HG03520 (cell line): Measurements from ENCODE around the gene FUBP3.

Experiments used
- ATAC-seq: cut with Tn5 transposase; IDR thresholded peaks from one replicate; pipeline ENCODE4 v1.9.1; 2021; ENCODE audit warnings: mild to moderate bottlenecking, moderate library complexity; ENCODE audit not compliant: unreplicated experiment

The FUBP3 gene

DNA sequence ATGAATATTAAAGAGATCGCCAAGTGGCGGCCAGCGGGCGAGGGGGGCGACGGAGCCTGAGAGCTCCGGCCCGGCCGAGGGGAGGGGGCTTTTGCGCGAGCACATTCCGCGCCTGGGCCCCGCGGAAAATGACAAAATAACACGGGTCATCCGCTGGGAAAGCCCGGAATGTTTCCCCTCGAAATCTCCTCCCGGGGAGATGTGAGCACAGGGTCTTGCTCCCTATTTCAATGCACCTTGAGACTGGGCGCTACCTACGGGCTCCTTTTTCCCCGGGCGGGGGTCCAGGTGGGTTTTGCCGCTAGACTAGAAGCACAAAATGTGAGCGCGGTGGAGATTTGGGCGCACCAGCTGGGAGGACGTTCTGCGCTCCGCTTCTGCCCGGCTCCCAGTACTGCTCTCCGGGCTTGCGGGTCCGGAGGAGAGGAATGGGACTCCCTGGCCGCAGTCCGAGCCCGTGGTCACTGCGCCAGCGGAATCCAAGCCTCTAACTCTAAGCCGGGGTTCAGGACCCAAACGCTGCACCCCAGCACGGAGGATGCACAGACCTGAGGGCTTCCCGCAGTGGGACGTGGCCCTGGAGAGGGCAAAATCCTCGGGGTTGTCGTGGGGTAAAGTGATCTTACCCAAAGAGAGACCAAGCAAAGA is 82.2 kb downstream of the FUBP3 start:
- ATAC-seq: no peak

- ATAC-seq: no peak
These were observed 83.0 kb downstream of the FUBP3 start for GRCh38 chr9:130662099-130662969.

DNA sequence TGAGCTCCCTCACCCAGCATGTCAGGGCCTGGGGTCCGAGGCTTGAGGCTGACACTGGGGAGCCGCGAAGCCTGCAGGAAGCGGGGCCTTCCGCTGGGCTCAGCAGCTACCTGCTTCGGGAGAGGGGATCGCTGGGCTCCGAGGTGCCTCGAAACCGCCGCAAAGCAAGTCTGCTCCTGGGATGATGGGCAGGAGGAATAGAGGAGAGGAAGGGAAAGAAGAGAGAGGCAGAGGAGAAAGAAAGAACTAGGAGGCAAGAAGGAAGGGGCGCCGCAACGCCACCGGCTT is 83.5 kb downstream of the FUBP3 start:
- no peak for ATAC-seq

DNA sequence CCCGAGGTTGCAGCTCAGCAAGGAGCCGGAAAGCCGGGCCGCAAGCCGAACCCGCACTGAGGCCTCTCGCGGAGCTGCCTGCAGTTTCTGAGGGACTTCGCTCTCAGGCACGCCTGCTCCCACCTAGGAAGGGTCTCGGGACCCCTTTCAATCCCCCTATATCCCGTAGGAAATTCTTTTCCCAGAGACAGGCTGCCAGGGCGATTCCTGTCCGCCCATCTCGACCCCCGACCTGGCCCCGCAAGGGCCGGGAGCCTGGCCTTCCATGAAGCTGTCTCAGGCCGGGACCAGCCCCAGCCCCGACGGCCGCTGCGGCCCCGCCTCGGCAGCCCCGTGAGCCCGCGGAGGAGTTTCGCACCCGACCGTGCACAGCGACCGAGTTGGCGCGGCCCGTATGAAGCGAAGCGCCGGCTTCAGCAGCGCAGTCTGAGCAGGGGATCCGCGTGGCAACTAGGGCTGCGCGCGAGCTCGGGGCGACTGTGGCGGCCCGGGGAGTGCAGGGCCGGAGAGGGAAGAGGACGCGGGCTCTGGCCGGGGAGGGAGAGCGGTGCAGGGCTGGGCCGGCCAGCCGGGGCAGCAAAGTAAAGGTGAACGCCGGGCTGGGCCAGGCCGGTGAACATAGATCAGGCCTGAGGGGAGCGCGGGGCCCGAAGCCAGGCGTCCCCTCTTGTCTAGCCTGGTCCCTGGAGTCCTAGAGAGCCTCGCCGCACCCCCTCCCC is 84.0 kb downstream of the FUBP3 start:
- no peak for ATAC-seq

- ATAC-seq: no peak
These were observed 84.5 kb downstream of the FUBP3 start for GRCh38 chr9:130663977-130664250.

- no peak for ATAC-seq
These were observed 85.1 kb downstream of the FUBP3 start, which contains the start of gene PRDM12 for GRCh38 chr9:130664251-130665028. PRDM12 (plus strand) TSS chr9:130664594; CDS start chr9:130664654, 60 bp downstream.

DNA sequence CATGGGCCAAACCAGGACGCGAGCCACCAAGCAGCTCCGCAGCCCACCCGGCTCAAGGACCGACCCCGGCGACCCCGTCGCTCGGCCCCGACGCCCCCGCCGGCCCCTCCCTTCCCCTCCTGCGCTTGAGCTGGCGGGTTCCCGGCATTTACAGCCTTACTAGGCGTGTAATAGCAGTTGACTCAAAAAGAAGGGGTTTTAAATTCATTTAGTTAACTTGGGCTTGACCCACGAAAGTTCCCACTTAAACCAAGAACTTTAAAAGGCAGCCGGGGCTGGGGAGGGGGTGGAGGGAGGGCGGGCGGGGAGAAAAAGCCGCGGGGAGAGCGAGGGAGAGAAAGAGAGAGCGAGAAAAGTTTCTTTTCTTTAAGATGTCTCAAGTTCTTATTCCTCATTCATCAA is 85.7 kb downstream of the FUBP3 start:
- ATAC-seq: no peak

DNA sequence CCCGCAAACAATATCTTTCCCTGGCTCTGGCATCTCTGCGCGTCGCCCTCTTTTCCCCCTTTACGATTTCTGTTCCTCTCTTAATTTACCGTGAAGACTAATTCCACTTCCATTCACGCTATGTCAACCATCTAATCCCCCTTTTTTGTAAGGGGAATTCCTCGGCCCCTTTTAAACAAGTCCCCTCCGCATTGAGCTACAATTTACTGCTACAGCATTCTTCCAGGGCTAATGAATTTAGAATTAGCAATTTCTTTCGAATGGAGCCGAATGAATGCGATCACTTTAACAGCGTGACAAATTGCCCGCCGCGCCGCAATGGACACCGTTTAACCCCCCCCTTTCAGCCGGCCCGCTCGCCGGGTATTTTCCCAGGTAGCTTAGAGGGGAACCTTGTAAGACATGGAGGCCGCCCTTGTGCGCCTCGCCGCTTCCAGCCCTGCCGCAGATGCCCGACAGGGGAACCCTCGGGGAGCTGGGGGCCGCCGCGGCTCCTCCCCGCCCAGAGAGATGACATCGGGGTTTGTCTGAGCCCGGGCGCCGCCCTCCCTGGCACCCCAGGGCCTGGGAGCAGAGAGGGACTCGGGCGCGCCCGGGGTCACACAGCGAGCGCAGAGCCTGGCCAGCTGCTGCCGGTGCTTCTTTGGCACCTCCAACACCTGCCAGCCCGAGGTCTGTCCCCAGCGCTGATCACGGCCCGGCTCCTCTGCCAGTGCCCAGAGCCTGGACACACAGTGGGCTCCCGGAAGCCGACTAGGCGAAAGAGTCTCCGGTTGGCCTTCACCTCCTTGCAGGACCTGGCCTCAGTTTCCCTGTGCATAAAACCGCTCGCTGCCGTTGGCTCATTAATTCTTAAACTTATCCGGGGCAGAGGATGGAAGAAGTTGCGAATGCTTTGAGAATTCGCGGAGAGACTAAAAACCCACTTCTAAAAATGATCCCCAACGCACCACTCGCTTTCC is 86.3 kb downstream of the FUBP3 start:
- ATAC-seq: no peak

- ATAC-seq: no peak
These were observed 87.2 kb downstream of the FUBP3 start for GRCh38 chr9:130666393-130667119.

DNA sequence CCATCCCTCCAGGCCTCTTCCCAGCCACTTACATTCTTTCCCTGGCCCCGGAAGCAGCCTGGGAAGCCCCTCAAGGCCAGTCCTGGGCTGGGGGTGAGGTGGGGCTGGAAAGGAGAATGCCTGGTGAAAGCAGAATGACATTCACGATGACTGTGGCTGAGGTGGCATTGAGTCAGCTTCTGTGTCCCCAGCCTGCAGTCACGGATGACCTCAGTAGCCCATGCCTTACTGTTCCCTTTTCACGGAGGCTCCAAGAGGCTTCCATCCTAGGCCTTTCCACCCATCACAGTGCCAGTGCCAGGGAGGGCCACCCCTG is 87.7 kb downstream of the FUBP3 start:
- no peak for ATAC-seq

DNA sequence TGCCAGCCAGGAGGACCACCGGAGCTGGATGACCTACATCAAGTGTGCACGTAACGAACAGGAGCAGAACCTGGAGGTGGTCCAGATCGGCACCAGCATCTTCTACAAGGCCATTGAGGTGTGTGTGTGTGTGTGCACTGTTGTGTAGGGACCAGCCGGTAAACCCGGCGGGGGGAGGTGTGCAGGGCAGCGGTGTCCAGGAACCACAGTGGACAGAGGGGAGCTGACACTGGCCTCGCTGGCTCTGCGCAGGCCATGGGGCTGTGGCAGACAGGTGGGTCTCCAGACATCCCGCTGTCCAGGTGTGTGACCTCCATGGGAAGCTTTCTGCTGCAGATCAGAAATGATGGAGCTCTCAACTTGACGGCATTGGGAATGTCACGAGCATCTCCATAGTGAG is 88.8 kb downstream of the FUBP3 start:
- ATAC-seq: no peak

DNA sequence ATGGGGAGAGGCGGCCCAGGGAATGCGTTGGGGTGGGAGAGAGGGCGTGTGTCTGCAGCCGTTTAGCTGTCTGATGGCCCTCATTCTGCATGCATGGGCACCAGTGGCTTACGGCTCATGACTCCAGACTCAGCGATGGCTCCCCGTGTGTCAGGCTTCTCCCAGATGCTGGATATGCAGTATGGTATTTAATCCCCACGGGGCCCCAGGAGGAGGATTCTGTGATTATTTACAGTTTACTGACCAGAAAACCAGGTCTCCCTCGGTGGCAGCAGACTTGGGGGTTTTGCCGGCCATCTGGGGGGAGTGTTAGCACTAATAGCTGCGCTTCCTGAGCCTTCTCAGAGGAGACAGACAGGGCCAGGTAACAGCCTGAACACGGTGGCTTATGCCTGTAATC is 89.3 kb downstream of the FUBP3 start:
- no peak for ATAC-seq

DNA sequence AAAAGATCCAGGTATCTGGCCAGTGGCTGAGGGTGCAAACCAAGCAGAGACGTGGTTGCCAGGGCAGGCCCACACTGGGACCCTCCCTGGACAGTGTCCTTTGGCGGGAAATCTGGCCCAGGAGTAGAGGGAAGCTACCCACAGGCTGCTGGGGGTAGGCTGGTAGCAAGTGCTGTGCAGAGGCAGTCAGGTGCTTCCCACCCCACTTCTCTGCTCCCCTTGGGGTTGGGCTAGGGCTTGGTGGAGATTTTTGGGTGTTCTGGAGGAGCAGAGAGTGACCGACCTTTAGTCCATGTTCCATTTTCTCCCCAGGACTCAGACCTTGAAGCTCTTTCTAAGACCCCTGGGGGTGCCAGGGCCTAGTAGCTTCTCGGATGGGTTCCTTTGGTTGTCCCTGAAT is 90.6 kb downstream of the FUBP3 start:
- no peak for ATAC-seq

DNA sequence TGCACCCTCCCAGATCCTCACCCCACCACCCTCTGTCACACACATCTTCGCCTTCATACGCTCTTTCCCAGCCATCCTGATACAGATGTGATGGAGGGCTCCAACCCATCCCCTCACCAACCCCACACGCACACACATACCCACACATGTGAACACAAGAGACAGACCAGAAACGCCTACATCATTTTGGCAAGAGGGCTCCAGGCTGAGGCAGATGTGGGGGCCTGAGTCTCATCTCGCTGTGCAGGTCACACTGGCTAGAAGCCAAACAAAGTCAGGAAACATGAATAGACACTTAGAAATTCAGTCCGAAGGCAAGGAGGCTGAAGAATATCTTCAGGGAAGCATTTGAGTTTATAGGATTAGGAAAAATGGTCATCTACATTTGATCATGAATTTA is 91.3 kb downstream of the FUBP3 start:
- ATAC-seq: no peak

DNA sequence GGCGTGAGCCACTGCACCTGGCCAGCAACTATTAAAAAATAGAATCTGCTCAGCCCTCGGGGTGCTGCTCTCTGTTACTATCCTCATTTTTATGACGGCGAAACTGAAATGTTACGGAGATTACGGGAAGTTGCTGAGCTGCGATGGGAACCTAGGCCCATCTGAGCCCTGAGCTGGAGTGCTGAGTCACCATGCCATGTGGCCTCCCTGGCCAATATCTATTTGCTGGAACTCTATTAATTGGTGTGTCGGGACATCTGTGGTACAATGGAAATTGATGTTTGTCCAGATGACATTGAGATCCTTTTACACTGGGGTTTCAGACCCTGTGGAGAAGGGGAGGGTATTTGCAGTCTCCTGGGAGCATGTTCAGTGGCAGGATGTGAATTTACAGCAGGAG is 93.1 kb downstream of the FUBP3 start:
- ATAC-seq: no peak

DNA sequence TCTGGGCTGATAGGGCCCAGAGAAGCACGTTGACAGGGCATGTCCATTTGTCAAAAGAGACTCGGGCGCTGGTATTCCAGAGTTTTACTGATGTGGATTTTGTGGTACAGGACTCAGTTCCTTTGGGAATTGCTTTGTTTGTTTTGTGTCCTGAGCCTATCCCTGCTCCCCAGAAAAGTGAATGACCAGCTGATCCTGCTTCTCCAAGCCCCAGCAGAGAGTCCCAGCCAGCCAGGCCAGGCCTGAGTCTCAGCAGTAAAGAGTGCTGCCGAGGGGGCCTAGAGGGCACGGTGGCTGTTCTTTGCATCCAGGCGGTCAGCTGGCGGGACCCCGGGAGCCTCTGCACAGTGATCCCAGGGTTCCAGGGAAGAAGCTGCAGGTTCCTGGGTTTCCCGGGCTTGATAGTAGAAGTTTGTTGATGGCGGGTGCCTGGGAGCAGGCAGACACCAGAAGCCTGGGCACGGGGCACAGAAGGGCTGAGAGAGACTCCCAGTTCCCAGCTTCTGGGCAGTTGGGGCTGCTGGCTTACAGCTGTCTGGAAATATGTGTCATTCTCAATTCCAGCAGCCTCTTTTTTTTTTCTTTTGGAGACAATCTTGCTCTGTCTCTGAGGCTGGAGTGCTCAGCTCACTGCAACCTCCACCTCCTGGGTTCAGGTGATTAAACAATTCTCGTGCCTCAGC is 93.7 kb downstream of the FUBP3 start:
- no peak for ATAC-seq

- no peak for ATAC-seq
These were observed 96.0 kb downstream of the FUBP3 start for GRCh38 chr9:130675396-130675795.

- ATAC-seq: no peak
These were observed 97.9 kb downstream of the FUBP3 start for GRCh38 chr9:130677252-130677651.
